Naive thymus-derived CD4-positive, alpha-beta T cell (primary cell): ENCODE data around the gene OR11G2. TPM values are rescaled to one million over a fixed set of nuclear protein-coding genes. Genes with fewer than 3 reads are reported as not detected.
"Not testable (repeated sequence)": the region's sequence is repeated elsewhere in the genome, so short reads cannot be mapped to it uniquely, and the experiment has no call there.

Experiments
- ATAC-seq: fragments of 150-1000 bp; cut with Tn5 transposase; 2 replicates; pipeline ENCODE4 v1.10.0; 2021; ENCODE audit warnings: mild to moderate bottlenecking, moderate library complexity
- CTCF ChIA-PET: fragments of 350-600 bp; sonication (Branson Sonifier 250); formaldehyde crosslinking; loops from one replicate; lab custom pipeline; 2021; ENCODE audit warnings: antibody characterized with exemption; lab: Charles Lee
- POLR2A ChIA-PET: fragments of 350-600 bp; sonication (Branson Sonifier 250); formaldehyde crosslinking; loops from one replicate; lab custom pipeline; 2021; ENCODE audit warnings: antibody characterized with exemption, inconsistent platforms; lab: Charles Lee
- DNase-seq, 9 donors: peaks; one replicate each; pipeline versions ENCODE4 v3.0.0 to v3.0.0-alpha.2; 2020 to 2022; ENCODE audit warnings: mixed read lengths in 1 of 9
- H3K27ac ChIP-seq: one replicate; pipeline ENCODE4 v1.7.0; 2013; ENCODE audit warnings: mild to moderate bottlenecking, low read depth, low read length, moderate library complexity
- H3K27me3 ChIP-seq, 2 donors: one replicate each; pipeline ENCODE4 v1.7.0; 2013; ENCODE audit warnings: low read length in 2 of 2, mild to moderate bottlenecking in 2 of 2, moderate library complexity in 2 of 2; ENCODE audit not compliant: control insufficient read depth in 2 of 2, insufficient read depth in 2 of 2
- H3K36me3 ChIP-seq, 3 experiments: 1 replicate in 2 of 3; 2 replicates in 1 of 3; pipeline ENCODE4 v1.7.0; 2013; ENCODE audit warnings: low read length in 3 of 3, mild to moderate bottlenecking in 3 of 3, moderate library complexity in 1 of 3; ENCODE audit not compliant: insufficient read depth in 3 of 3, control insufficient read depth in 2 of 3
- H3K4me1 ChIP-seq, 2 donors: one replicate each; pipeline ENCODE4 v1.7.0; 2013; ENCODE audit warnings: low read length in 2 of 2, mild to moderate bottlenecking in 2 of 2, moderate library complexity in 1 of 2; ENCODE audit not compliant: control insufficient read depth in 2 of 2, insufficient read depth in 2 of 2
- H3K4me3 ChIP-seq: 2 replicates; pipeline ENCODE4 v1.7.0; 2013; ENCODE audit warnings: mild to moderate bottlenecking, low read length
- H3K9me3 ChIP-seq, 3 experiments: 1 replicate in 2 of 3; 2 replicates in 1 of 3; pipeline ENCODE4 v1.7.0; 2013; ENCODE audit warnings: low read length in 3 of 3; ENCODE audit not compliant: control insufficient read depth in 2 of 3
- H3K27ac Mint-ChIP-seq, 9 donors: one replicate each; pipeline ENCODE4 v1.8.0; 2020 to 2022; ENCODE audit warnings: mixed read lengths in 9 of 9, mild to moderate bottlenecking in 8 of 9, moderate library complexity in 5 of 9, inconsistent platforms in 2 of 9
- H3K27me3 Mint-ChIP-seq, 5 donors: one replicate each; pipeline ENCODE4 v1.8.0; 2021 to 2022; ENCODE audit warnings: mixed read lengths in 5 of 5, mild to moderate bottlenecking in 1 of 5
- H3K36me3 Mint-ChIP-seq, 5 donors: one replicate each; pipeline ENCODE4 v1.8.0; 2020 to 2022; ENCODE audit warnings: mixed read lengths in 5 of 5, mild to moderate bottlenecking in 3 of 5, inconsistent platforms in 1 of 5
- H3K4me1 Mint-ChIP-seq, 7 donors: one replicate each; pipeline ENCODE4 v1.8.0; 2020 to 2022; ENCODE audit warnings: mixed read lengths in 7 of 7, mild to moderate bottlenecking in 3 of 7, inconsistent platforms in 1 of 7
- H3K4me3 Mint-ChIP-seq, 10 donors: one replicate each; pipeline ENCODE4 v1.8.0; 2020 to 2022; ENCODE audit warnings: mild to moderate bottlenecking in 10 of 10, mixed read lengths in 10 of 10, moderate library complexity in 6 of 10, inconsistent platforms in 2 of 10
- H3K9me3 Mint-ChIP-seq, 11 donors: one replicate each; pipeline ENCODE4 v1.8.0; 2020 to 2022; ENCODE audit warnings: mixed read lengths in 11 of 11, mild to moderate bottlenecking in 4 of 11, inconsistent platforms in 1 of 11, moderate library complexity in 1 of 11
- intact Hi-C, 2 donors: fragments of 100-400 bp; cut with micrococcal nuclease; formaldehyde crosslinking; loops; one replicate each; pipeline ENCODE4 v1.15.1; 2023
- polyA plus RNA-seq, 2 donors: library from polyadenylated mRNA; unstranded; fragments of 300-500 nt; fragmentation: Illumina TruSeq; gene quantifications; one replicate each; pipeline ENCODE4 v1.2.3, GENCODE V29; 2021
- total RNA-seq, 6 experiments: library from RNA in 5 of 6; stranded (reverse) in 5 of 6; gene quantifications; 1 replicate in 5 of 6; 2 replicates in 1 of 6; pipeline ENCODE4 v1.2.3 and lab custom pipeline; 2021 to 2026

Gene OR11G2
- total and polyA plus RNA-seq, 7 experiments from 2014 or later, result not detected

DNA sequence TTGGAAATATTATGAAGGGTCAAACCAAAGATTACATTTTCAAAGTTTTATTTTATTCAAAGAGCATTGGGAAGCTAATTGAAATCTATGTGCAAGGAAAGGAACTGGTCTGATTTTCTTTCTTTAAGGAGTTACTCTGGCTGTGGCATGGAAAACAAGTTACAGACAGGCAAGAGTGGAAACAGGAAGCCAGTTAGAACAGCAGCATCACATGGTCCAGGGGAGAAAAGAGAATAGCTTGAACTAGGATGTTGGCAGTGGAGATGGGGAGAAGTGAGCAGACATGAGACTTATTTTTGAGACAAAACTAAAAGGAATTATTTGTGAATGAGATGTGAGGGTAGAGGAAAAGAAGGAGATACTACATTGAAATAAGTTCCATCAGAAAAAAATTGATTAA lies 3.4 kb downstream of the OR11G2 start:
- H3K4me3 ChIP-seq, result no peak overlapping the region
- POLR2A ChIA-PET, result no interaction called here
- DNase-seq, result no peak
- intact Hi-C loops, result no loop called here
- H3K27ac Mint-ChIP-seq, result no peak overlapping the region
- ATAC-seq, result no peak
- H3K9me3 ChIP-seq, result no peaks in the 10 kb centered on the region
- no peaks in the 10 kb centered on the region for H3K27me3 ChIP-seq
- H3K4me1 Mint-ChIP-seq, result peaks cover 0 to 2% (median 0%) of the 10 kb centered on the region in 7 donors
- peaks cover 3 to 20% (median 10%) of the 10 kb centered on the region in 5 donors for H3K27me3 Mint-ChIP-seq
- no peaks in the 10 kb centered on the region for H3K9me3 Mint-ChIP-seq
- CTCF ChIA-PET, result no interaction called here
- no peaks in the 10 kb centered on the region for H3K4me1 ChIP-seq
- no peaks in the 10 kb centered on the region for H3K36me3 Mint-ChIP-seq
- no peak overlapping the region for H3K27ac ChIP-seq
- H3K4me3 Mint-ChIP-seq, result no peak overlapping the region
- H3K36me3 ChIP-seq, result no peaks in the 10 kb centered on the region

DNA sequence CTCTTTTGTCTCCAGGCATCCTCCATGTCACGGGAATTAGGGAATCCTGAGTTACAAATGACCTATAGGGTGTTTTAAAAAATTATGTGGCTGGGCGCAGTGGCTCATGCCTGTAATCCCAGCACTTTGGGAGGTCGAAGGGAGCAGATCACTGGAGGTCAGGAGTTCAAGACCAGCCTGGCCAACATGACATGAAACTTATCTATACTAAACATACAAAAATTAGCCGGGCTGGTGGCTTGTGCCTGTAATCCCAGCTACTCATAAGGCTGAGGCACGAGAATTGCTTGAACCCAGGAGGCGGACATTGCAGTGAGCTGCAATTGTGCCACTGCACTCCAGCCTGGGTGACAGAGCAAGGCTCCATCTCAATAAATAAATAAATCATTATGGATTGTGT lies 4.5 kb downstream of the OR11G2 start:
- H3K4me1 Mint-ChIP-seq, DNase-seq, H3K4me3 Mint-ChIP-seq, H3K27ac ChIP-seq, H3K27ac Mint-ChIP-seq, ATAC-seq, H3K36me3 Mint-ChIP-seq, H3K36me3 ChIP-seq, CTCF ChIA-PET, H3K4me3 ChIP-seq, H3K9me3 ChIP-seq, H3K4me1 ChIP-seq, H3K27me3 ChIP-seq, POLR2A ChIA-PET, intact Hi-C loops, H3K9me3 Mint-ChIP-seq: not testable (repeated sequence)
- H3K27me3 Mint-ChIP-seq, result peaks cover 3 to 27% (median 10%) of the 10 kb centered on the region in 5 donors

DNA sequence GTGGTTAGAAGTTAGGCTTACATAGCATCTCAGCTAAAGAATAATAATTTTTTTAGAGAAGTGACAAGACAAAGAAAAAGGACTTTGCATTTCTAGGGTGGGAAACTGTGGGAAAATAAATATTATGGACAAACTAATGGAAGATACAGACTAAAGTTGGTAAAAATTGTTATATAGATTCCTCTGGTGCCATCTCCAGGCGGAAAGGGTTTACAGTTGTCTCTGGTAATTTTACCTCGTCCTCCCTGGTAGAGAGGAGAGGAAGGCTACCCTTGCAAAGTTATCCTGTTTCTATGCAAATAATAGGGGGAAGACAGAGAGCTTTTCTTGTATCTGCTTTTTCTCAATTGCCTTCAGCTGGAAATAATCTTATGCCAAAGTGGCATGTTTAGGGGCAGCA lies 5.2 kb downstream of the OR11G2 start:
- CTCF ChIA-PET, result no interaction called here
- POLR2A ChIA-PET, result no interaction called here

DNA sequence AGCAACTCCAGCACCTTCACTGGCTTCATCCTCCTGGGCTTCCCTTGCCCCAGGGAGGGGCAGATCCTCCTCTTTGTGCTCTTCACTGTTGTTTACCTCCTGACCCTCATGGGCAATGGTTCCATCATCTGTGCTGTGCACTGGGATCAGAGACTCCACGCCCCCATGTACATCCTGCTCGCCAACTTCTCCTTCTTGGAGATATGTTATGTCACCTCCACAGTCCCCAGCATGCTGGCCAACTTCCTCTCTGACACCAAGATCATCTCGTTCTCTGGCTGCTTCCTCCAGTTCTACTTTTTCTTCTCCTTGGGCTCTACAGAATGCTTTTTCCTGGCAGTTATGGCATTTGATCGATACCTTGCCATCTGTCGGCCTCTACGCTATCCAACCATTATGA lies 6.8 kb downstream of the OR11G2 start:
- no peaks in the 10 kb centered on the region for H3K36me3 Mint-ChIP-seq
- ChIA-PET CTCF (no interaction called here), POLR2A (no interaction called here)
- ATAC-seq (no peak), DNase-seq (no peak)
- no peak overlapping the region for H3K27ac Mint-ChIP-seq
- Histone ChIP-seq H3K4me1 (no peaks in the 10 kb centered on the region), H3K36me3 (no peaks in the 10 kb centered on the region), H3K27ac (no peak overlapping the region), H3K4me3 (no peak overlapping the region), H3K27me3 (no peaks in the 10 kb centered on the region), H3K9me3 (no peaks in the 10 kb centered on the region)
- H3K4me1 Mint-ChIP-seq, result no peaks in the 10 kb centered on the region
- H3K9me3 Mint-ChIP-seq, result no peaks in the 10 kb centered on the region
- peaks cover 3 to 30% (median 12%) of the 10 kb centered on the region in 5 donors for H3K27me3 Mint-ChIP-seq
- intact Hi-C loops, result no loop called here
- H3K4me3 Mint-ChIP-seq, result no peak overlapping the region

More for the DNA sequence above, 5.2 kb downstream of the OR11G2 start:
- H3K27ac Mint-ChIP-seq, result no peak overlapping the region
- H3K9me3 Mint-ChIP-seq, result no peaks in the 10 kb centered on the region
- no peaks in the 10 kb centered on the region for H3K4me1 Mint-ChIP-seq
- intact Hi-C loops, result no loop called here
- DNase-seq (peak in 1 of 9 donors; percentile 12), ATAC-seq (no peak)
- Histone ChIP-seq H3K36me3 (no peaks in the 10 kb centered on the region), H3K4me1 (no peaks in the 10 kb centered on the region), H3K4me3 (no peak overlapping the region), H3K9me3 (no peaks in the 10 kb centered on the region), H3K27me3 (no peaks in the 10 kb centered on the region), H3K27ac (no peak overlapping the region)
- peaks cover 3 to 27% (median 10%) of the 10 kb centered on the region in 5 donors for H3K27me3 Mint-ChIP-seq
- no peak overlapping the region for H3K4me3 Mint-ChIP-seq
- no peaks in the 10 kb centered on the region for H3K36me3 Mint-ChIP-seq

DNA sequence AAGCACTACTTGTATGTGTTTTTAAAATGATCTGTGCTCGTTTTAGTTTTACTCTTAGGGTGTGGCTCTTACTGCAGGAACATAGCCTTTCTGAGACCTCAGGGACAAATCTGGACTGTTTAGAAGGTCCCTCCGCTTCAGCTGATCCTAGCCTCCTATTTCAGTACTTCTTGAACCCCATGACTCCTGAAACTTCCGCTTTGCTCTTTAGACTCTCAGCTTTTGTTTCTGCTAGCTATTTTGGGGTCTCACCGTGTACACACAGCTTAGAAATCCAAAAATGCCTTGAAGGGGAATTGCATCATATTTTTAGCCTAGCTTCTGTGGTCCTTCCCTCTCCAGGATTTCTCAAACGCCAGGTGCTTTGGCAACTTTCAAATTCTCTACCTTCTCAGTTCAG lies 8.3 kb downstream of the OR11G2 start:
- Histone ChIP-seq H3K27ac (no peak overlapping the region), H3K4me1 (no peaks in the 10 kb centered on the region), H3K36me3 (no peaks in the 10 kb centered on the region), H3K9me3 (no peaks in the 10 kb centered on the region), H3K4me3 (no peak overlapping the region), H3K27me3 (no peaks in the 10 kb centered on the region)
- peaks cover 3 to 33% (median 16%) of the 10 kb centered on the region in 5 donors for H3K27me3 Mint-ChIP-seq
- ChIA-PET CTCF (no interaction called here), POLR2A (no interaction called here)
- H3K4me1 Mint-ChIP-seq, result no peaks in the 10 kb centered on the region
- no peaks in the 10 kb centered on the region for H3K36me3 Mint-ChIP-seq
- no peaks in the 10 kb centered on the region for H3K9me3 Mint-ChIP-seq
- H3K4me3 Mint-ChIP-seq, result no peak overlapping the region
- no peak for ATAC-seq
- intact Hi-C loops, result no loop called here
- no peak for DNase-seq
- no peak overlapping the region for H3K27ac Mint-ChIP-seq

DNA sequence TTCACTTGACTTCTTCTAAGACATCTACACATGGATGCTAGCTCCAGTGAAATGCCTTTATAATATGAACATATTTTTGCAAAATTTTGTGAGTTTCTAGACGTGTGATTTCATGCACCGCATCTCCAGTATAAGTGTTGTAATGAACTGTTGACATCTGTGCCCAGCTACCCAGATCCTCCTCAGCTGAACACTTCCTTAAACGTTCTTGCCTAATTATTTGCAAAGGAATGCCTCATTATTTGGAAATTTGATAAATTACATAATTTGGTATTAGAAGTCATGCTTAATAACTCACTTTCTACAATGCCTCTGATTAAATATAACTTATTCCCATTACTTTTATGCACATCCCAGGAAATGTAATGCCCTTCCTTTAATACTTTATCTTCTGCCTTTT lies 14.0 kb downstream of the OR11G2 start:
- Histone ChIP-seq H3K27me3 (peaks cover 0 to 2% of the 10 kb centered on the region in 2 donors), H3K27ac (no peak overlapping the region), H3K4me3 (no peak overlapping the region), H3K36me3 (no peaks in the 10 kb centered on the region), H3K4me1 (no peaks in the 10 kb centered on the region), H3K9me3 (no peaks in the 10 kb centered on the region)
- Mint-ChIP-seq H3K36me3 (peaks cover 0 to 5% (median 0%) of the 10 kb centered on the region in 5 donors), H3K27ac (no peak overlapping the region), H3K4me3 (no peak overlapping the region), H3K27me3 (peaks cover 0 to 27% (median 16%) of the 10 kb centered on the region in 5 donors), H3K9me3 (peaks cover 0 to 6% (median 0%) of the 10 kb centered on the region in 11 donors), H3K4me1 (no peaks in the 10 kb centered on the region)
- ChIA-PET CTCF (no interaction called here), POLR2A (no interaction called here)
- DNase-seq (no peak), ATAC-seq (no peak)
- intact Hi-C loops, result no loop called here

DNA sequence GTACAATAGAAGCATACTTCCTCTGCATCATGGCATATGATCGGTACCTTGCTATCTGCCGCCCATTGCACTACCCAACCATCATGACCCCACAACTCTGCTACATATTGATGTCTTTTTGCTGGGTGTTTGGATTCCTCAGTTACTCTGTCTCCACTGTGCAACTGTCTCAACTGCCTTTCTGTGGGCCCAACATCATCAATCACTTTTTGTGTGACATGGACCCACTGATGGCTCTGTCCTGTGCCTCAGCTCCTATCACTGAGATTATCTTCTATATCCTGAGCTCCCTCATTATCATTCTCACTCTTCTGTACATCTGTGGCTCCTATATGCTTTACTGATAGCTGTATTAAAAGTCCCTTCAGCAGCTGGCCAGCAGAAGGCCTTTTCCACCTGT lies 18.9 kb downstream of the OR11G2 start:
- ChIA-PET CTCF (no interaction called here), POLR2A (no interaction called here)
- no peak overlapping the region for H3K27ac Mint-ChIP-seq
- ATAC-seq (no peak), DNase-seq (no peak)
- Histone ChIP-seq H3K36me3 (no peaks in the 10 kb centered on the region), H3K9me3 (no peaks in the 10 kb centered on the region), H3K27ac (no peak overlapping the region), H3K4me1 (no peaks in the 10 kb centered on the region), H3K27me3 (peaks cover 0 to 2% of the 10 kb centered on the region in 2 donors), H3K4me3 (no peak overlapping the region)
- intact Hi-C loops, result no loop called here
- no peak overlapping the region for H3K4me3 Mint-ChIP-seq
- H3K9me3 Mint-ChIP-seq, result peaks cover 0 to 8% (median 0%) of the 10 kb centered on the region in 11 donors
- peaks cover 0 to 5% (median 0%) of the 10 kb centered on the region in 5 donors for H3K36me3 Mint-ChIP-seq
- H3K4me1 Mint-ChIP-seq, result no peaks in the 10 kb centered on the region
- H3K27me3 Mint-ChIP-seq, result peaks cover 0 to 23% (median 12%) of the 10 kb centered on the region in 5 donors
